ENCODE results near the gene INSL4.

The INSL4 gene

DNA sequence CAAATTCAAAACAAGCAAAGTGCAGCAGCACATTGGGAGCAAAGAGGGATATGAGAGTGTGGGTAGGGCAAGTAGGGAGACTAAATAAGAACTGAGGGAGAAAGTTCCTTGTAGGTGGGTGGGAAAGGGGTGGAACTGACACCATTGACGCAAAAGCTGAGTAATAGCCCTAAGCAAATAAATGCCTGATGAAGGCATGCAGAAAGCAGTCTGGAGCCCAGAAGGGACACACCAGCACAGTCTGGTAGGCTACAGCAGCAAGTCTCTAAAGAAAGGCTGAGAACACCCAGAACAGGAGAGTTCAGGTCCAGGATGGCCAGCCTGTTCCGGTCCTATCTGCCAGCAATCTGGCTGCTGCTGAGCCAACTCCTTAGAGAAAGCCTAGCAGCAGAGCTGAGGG lies at the start of gene INSL4:
TSS of gene INSL4 (plus strand) at position 208 of the 400 bp plus-strand sequence. CDS start at position 313, 105 bp downstream.
- DNase-seq (ENCODE audit: low read depth) = no peak

DNA sequence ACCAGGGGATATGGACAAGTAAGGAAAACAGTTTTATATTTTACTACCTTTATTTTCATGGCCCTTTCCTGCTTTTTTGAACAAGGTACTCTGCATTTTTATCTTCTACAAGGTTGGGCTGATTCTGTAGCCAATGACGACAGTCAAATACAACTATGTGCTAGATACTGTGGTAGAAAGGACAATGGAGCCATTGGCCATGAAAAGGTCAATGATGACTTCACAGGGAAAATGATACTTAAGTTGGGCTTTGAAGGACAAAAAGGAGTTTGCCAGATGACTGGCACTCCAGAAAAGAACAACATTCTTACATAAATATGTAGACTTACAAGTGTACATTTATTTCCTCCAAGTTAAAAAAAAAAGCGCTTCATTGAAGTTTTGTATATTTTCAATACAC lies 46.4 kb upstream of the INSL4 start:
- no peak for DNase-seq (ENCODE audit: low read depth)

DNA sequence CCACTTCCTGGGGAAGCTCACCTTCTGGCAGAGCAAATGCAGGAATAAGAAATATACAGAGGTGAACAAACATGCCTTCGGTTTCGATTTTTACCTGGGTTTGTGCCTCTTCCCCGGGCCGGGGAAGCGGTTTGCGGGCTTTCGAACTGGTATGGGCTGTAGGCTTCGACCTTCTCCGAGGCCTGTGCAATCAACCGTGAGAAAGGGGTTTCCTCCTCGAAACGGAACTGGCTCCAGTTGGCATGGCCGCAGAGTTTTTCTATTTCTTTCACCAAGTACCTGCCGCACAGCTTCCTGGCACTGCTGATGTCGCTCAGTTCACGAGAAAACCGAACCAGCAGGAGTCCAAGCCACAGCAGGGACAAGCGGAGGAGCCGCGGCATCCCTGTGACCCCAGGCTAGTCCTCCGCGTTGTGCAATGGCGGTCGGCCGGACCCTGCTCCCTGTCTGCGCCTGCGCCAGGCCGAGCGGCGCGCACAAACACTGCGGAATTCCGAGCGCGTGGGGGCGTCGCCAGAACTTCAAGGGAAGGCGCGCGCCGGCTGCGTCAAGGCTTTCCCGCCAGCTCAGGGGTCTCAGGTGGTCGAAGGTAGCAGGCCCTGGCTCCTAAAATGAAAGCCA lies 45.9 kb upstream of the INSL4 start, which contains the start of gene INSL6:
TSS of gene INSL6 (minus strand) at position 420 of the 621 bp plus-strand sequence. CDS start at position 383, 37 bp downstream.
- DNase-seq (ENCODE audit: low read depth) = no peak

DNA sequence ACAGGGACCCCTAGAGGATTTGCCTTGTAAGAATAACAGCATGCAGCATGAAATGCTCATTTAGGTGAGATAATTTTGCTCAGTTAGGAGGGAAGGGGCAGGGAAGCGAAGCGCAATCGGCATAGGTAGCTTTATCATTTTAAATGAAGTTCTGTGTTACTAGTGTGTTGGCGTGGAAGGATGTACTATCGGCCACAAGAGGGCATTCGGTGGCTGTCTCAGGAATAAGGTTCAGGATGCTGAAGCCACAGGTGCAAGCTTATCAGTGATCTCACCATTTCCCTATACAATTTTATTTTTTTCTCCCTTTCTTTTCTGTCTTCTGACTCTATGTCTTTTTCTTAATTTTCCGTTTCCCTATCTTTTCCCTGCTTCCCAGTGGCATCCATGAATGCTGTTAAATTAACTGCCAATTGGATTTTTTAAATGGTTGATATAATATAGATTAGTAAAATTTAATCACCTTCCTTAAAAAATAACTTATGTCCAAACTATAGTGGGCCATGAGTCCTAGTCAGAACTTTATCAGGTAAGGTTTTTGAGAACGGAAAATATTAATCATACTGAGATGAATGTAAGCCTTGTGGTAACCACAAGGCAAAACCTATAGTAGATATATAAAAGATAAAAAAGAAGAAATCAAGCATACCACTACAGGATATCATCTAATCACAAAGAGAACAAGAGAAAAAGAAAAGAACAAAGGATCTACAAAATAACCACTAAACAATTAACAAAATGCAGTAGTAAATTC lies 44.6 kb upstream of the INSL4 start:
- peak; percentile 8 for DNase-seq (ENCODE audit: low read depth)

DNA sequence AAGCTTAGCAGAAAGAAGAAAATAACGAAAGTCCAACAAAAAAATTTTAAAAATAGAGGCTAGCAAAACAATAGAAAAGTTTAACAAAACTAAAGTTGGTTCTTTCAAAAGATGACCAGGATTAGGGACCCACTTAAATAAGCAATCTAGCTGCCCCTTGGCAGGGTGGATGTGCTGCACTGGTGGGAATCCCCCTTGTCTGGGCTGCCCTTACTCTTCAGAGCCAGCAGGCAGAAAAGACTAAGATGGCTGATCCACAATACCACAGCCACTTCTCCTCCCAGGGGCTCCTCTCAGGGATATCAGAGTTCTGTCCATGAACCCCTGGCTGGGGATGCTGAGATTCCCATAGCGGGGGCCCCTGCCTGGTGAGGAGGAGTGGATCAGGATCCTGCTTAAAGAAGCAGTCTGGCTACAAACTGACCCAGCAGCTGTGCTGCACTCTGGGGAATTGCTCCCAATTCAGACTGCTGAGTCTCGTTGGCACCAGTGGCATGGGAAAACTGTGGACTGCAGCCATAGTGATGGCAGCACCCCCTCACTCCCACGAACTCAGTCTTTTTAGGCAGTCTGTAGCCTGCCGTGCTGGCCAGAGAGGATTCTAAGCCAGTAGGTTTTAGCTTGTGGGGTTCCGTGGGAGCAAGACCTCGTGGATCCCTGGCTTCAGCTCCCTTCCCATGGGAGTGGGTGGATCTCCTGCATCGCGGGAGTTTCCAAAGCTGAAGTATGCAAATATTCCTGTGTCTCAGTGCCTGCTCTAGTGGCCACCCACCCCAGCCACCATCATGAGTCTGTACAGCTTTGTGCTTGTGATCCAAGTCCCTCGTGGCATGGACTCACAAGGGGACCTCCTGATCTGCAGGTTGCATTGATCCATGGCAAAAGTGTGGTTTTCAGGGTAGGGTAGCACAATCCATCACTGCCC lies 42.9 kb upstream of the INSL4 start:
- no peak for DNase-seq (ENCODE audit: low read depth)

DNA sequence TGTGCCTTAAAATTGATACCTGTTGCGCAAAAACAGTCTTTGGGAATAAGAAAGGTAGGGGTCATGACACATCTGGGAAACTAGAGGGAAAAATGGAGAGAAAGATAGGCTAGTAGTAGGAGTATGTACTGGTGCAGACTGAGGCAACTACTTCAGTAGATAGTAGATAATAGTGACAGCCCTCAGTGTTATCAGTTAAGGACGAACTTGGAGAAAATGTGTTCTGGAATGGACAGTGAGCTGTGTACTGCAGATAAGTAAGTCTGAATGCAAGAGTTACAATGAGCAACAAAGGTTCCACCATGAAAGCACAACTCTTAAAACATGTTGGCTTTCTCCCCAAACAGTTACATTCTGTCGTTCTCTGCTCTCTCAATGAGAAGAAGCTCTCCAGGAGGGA lies 39.2 kb upstream of the INSL4 start:
- DNase-seq (ENCODE audit: low read depth) = no peak

DNA sequence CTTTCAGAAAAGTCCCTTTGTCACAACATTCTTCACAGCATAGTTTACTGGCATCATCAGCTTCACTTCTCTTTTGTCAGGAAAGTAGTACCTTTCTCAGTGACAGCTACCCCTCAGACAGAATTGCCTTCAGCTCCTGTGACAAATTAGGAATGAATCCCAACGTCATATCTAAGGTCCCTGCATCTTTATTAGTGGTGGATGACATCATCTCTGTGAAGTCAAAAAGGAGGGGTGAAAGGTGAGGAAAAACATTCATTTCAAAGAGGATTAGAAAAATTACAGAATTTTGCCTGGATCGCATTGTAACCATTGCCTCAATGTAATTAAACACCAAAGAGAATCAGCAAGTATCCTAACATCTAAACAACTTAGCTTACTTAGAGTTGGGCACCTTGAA lies 37.9 kb upstream of the INSL4 start:
- no peak for DNase-seq (ENCODE audit: low read depth)

DNA sequence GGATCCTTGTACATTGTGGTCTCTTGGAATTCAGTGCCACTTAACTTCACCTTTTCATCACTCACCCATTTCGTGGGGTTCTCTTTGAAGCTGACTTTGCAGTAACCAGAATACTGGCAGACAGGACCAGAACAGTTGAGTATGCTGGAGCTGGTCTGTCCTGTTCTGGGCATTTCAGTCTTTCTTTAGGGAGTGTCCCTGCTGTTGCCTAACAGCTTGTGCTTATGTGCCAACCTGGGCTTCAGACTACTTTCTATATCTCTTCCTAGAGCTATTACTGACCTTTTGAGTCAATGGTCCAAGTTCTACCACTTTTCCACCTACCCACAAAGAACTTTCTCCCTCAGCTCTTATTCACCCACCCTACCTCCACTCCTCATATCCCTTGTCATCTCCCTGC lies 35.8 kb upstream of the INSL4 start:
- no peak for DNase-seq (ENCODE audit: low read depth)

DNA sequence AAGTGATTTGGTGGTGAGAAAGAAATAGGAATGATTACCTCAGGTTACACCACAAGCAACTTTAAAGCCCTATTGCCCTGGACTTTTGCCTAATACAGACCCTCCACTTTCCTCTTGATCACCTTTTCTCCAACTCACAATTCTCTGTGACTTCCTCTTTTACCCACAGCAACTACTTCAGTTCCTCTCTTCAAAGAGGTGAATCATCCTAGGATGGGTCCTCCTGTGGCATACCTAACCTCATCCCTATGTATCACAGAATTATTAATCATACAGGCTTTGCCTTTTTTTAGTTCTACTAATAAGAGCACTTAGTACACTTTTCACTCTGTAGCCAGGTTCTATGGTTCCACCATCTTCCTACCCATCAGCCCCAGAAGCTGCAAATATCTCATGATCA lies 26.1 kb upstream of the INSL4 start:
- DNase-seq (ENCODE audit: low read depth) = no peak

DNA sequence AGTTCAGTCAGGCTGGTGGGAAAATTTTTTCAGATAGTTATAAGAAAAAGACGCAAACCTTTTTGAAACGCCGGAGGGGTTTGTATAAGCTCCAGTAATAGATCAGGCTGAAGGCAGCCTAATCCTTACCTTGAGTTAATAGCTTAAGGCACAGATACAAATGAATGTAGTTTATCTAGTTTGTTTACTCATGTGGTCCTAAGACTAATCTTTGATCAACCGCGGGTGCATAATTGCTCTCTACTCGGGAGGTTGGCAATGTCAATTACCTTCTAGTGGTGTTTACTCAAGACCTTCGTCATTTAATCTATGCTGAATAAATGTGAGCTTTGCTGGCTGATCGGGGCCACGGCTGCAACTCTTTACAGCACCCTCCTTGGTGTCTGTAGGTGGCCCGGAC lies 665 bp upstream of the INSL4 start:
- no peak for DNase-seq (ENCODE audit: low read depth)

DNA sequence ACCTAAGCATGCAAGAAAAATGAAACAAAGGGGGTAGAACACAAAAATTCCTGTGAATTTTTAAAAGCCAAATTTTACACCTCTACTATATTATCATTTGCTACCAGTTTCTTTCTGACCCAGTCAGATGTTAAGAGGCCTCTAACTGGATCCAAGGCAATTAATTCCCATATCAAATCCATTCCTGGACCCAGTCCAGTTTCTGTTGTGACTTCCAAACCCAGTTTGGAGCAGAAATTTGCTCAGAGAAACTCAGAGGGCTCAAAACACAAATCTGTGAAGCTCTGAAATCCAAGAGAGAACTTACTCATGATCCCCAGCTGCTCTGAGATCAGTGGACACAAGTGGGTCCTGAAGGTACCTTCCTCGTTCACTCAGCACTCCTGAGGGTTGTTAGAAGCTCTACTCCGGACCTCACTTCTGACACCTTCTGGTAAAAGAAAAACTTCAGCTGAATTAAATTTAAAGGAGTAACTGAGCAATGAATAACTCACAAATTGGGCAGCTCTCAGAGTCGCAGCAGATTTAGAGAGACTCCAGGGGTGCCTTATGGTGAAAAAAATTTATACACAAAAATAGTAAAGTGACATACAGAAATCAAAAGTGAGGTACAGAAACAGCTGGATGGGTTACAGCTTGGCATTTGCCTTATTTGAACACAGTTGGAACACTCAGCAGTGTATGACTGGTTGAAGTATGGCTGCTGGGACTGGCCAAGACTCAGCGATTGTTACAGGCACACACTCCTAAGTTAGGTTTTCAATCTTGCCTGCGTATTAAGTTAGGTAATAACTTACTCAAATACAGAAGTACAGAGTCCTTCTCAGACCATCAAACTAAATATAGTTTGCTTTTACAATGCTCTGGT lies 32.4 kb downstream of the INSL4 start:
- DNase-seq (ENCODE audit: low read depth) = no peak

DNA sequence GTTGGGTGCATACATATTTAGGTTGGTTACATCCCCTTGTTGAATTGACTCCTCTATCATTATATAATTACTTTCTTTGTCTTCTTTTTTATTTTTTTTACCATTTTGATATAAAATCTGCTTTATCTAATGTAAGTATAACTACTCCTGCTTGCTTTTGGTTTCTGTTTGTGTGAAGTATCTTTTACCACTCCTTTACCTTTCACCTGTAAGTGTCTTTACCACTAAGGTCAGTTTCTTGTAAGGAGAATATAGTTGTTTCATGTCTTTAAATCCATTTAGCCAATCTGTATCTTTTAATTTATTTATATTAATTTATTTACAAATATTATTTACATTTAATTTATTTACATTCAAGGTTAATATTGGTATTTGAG lies 33.0 kb downstream of the INSL4 start:
- DNase-seq (ENCODE audit: low read depth) = no peak

DNA sequence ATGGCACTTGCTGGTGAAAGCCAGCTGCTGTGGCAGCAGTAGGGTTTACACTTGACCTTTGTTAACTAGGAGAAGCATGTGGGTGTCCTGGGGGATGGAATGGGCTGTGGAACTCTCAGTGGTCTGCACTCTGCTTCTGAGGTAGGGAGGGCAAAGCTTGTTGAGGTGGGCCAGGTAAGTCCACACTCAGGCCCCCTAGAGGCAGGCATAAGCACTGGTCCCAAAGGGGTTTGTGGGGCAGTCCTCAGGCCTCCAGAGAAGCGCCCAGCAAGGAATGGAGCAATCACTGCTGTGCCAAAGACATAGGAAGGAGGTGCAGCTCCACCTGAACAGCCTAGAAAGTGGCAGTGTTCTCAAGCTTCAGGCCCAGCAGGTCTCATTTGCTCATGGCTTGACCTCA lies 34.7 kb downstream of the INSL4 start:
- no peak for DNase-seq (ENCODE audit: low read depth)

DNA sequence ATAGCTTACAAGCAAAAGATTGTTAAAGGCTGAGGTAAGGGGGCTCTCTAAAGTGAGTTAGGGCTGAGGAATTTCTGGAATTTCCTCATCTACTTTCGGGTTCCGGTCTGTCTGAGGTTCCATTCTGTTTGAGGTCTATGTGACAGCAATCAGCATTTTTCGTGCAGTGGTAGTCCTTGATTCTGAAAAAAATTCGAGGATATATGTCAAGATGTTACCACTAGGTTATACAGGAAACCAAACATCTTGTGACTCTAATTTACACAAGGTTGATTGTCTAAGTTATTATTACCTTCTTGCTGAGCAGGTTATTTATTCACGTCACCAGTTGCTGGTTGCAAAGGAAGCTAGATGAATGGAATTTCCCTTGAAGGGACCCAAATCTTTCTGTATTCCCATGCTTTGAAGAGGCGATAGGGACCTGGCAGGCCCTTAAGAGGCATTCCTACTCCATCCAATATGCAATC lies 38.1 kb downstream of the INSL4 start:
- DNase-seq (ENCODE audit: low read depth) = peak; percentile 57

DNA sequence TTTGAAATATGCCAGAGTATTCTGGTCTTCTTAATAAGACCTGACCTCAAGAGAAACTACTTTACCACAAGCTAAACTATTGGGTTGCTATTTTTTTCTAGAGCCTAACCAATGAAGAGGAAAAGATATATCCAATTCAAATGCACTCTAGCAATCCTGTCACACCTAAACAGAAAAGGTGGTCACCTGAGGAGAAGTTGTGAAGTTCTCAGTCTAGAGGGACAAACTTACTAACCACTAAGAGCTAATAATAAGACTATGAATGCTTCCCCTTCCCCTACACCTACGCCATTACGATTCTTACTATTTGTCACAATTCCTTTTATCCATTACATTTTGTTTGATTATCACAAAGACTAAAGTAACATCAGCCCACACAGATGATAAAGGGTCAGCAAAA lies 43.6 kb downstream of the INSL4 start:
- DNase-seq (ENCODE audit: low read depth) = no peak

DNA sequence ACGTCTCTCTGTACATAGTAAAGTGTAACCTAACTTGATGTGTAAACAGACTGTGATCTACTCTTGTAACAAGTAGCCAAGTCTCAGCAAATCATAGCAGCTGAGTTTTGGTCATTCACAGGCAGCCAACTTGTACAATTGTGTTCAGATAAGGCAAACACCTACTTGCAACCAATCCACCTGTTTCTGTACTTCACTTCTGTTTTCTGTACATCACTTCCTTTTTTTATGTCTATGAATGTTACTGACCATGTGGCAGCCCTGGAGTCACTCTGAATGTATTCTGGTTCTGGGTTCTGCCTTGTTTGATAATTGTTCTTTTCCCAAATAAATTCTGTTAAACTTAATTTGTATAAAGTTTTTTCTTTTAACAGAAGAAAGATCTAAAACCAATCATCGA lies 47.3 kb downstream of the INSL4 start:
- DNase-seq (ENCODE audit: low read depth) = no peak

All from HS-5 (cell line).